Peyer's patch (tissue), 4 donors: Measurements from ENCODE around the gene BRMS1.

Source experiments
- CTCF ChIP-seq, 6 experiments: fragments of 450-650 bp in 4 of 6; fragments of 200-600 bp in 2 of 6; sonication (generic) in 1 of 6; IDR thresholded peaks; one replicate each; pipeline ENCODE4 v1.5.1; 2017 to 2019; ENCODE audit warnings: antibody characterized with exemption in 6 of 6, mild to moderate bottlenecking in 3 of 6, moderate library complexity in 1 of 6
- POLR2A ChIP-seq, 2 donors: fragments of 450-650 bp; IDR thresholded peaks; one replicate each; pipeline ENCODE4 v1.5.1; 2017; ENCODE audit warnings: antibody characterized with exemption in 2 of 2, mild to moderate bottlenecking in 2 of 2, moderate library complexity in 2 of 2

- TF ChIP-seq POLR2A (IDR thresholded peaks at IDR 0.05) (no peak), CTCF (IDR thresholded peaks at IDR 0.05) (no peak)
These were observed 5.0 kb downstream of the BRMS1 start for GRCh38 chr11:66339686-66340483.
